Measurements from ENCODE around the gene C22orf42.
A peak's percentile ranks its signal among the peaks of the same experiment; 100 is the strongest.

Gene C22orf42

DNA sequence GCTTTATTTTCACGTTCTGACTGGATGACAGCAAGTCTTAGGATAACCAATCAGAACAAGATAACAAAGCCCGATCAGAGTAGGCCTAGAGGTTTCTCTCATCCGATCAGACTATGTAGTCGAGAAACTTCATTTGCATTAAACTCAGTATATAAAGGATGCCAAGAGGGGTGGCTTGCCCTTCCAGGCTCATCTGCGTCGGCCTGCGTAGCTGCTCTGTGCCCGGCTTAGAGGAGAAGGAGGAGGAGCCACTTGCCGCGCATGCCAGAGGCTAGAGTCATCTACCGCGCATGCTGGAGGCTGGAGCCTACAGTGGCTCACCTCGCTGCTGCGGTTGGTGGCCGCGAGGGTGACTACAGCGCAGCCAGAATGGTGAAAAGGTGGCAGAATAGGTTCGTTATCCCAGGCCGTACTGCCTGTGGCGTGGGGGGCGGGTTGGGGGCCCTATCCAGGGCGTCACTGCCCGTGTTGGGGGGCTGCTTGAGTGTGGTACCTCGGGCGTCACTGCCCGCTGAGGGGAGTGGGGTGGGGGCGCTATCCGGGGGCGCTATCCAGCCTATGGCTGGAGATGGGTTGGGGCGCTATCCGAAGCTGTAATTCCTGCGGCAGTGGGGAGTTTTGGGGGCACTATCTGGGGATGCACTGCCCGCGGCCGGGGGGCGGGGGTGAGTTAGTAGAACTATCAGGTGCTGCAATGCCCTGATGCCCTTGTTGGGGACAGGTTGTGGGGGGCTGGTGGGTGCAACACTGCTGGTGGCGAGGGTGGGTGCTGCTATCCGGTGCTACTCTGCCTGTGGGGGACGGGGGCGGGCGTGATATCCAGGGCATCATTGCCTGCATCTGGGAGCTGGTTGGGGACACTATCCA, 46.0 kb upstream of the C22orf42 start, which contains the start of gene RFPL2:
RFPL2 (minus strand) TSS at position 218 of the 867 bp plus-strand sequence. CDS start 2,622 bp downstream, outside the sequence.
- peaks cover 40% of the 10 kb centered on the region for H3K27me3 ChIP-seq
- no peak within 1 kb of the TSS for H3K27ac ChIP-seq
- no peaks in the 10 kb centered on the region for H3K9me3 ChIP-seq
- no peaks in the 10 kb centered on the region for H3K36me3 ChIP-seq
- peaks cover 32 to 36% of the 10 kb centered on the region in 2 experiments for H3K4me1 ChIP-seq (ENCODE audit: control insufficient read depth in 1 of 2, insufficient read depth in 1 of 2, low read depth in 1 of 2, low read length in 1 of 2)
- no peak within 1 kb of the TSS for H3K4me3 ChIP-seq (ENCODE audit: low read depth in 1 of 2, low read length in 1 of 2)
- TF ChIP-seq, protein P1, sequence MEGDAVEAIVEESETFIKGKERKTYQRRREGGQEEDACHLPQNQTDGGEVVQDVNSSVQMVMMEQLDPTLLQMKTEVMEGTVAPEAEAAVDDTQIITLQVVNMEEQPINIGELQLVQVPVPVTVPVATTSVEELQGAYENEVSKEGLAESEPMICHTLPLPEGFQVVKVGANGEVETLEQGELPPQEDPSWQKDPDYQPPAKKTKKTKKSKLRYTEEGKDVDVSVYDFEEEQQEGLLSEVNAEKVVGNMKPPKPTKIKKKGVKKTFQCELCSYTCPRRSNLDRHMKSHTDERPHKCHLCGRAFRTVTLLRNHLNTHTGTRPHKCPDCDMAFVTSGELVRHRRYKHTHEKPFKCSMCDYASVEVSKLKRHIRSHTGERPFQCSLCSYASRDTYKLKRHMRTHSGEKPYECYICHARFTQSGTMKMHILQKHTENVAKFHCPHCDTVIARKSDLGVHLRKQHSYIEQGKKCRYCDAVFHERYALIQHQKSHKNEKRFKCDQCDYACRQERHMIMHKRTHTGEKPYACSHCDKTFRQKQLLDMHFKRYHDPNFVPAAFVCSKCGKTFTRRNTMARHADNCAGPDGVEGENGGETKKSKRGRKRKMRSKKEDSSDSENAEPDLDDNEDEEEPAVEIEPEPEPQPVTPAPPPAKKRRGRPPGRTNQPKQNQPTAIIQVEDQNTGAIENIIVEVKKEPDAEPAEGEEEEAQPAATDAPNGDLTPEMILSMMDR (IDR thresholded peaks at IDR 0.05) = no peak

DNA sequence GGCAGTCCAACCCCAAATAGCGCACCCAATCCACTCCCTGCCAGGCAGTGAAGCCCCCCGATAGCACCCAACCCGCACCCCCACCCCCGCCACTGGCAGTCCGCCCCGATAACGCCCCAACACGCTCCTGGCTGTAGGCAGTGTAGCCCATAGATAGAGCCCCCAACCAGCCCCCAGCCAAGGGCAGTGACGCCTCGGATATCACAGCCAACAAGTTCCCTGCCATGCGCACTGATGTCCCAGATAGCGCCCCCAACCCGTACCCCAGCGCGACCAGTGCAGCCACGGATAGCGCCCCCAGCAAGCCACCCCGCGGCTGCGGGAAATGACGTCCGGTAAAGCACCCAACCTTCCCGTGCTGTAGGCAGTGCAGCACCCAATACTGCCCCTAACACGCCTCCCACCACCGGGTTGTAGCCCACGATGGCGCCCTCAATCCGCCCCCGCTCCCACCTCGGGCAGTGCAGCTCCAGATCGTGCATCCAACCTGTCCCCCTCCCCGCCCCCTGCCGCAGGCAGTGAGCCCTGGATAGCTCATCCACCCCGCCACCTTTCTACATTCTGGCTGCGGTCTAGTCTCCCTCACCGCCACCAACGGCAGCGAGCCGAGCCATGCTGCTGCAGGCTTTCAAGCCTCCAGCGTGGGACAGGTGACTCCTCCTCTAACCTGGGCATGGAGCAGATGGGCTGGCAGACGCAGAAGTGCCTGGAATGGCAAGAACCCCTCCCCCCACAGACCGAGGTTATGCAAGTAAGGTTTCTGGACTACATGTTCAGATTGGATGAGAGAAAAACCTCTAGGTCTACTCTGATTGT, 45.1 kb upstream of the C22orf42 start:
- Histone ChIP-seq H3K27me3 (peaks cover 40% of the 10 kb centered on the region), H3K27ac (no peak overlapping the region), H3K4me3 (ENCODE audit: low read depth in 1 of 2, low read length in 1 of 2) (no peak overlapping the region), H3K4me1 (ENCODE audit: control insufficient read depth in 1 of 2, insufficient read depth in 1 of 2, low read depth in 1 of 2, low read length in 1 of 2) (peaks cover 34 to 38% of the 10 kb centered on the region in 2 experiments), H3K36me3 (no peaks in the 10 kb centered on the region), H3K9me3 (no peaks in the 10 kb centered on the region)
- TF ChIP-seq, protein P1 (IDR thresholded peaks at IDR 0.05) = no peak

DNA sequence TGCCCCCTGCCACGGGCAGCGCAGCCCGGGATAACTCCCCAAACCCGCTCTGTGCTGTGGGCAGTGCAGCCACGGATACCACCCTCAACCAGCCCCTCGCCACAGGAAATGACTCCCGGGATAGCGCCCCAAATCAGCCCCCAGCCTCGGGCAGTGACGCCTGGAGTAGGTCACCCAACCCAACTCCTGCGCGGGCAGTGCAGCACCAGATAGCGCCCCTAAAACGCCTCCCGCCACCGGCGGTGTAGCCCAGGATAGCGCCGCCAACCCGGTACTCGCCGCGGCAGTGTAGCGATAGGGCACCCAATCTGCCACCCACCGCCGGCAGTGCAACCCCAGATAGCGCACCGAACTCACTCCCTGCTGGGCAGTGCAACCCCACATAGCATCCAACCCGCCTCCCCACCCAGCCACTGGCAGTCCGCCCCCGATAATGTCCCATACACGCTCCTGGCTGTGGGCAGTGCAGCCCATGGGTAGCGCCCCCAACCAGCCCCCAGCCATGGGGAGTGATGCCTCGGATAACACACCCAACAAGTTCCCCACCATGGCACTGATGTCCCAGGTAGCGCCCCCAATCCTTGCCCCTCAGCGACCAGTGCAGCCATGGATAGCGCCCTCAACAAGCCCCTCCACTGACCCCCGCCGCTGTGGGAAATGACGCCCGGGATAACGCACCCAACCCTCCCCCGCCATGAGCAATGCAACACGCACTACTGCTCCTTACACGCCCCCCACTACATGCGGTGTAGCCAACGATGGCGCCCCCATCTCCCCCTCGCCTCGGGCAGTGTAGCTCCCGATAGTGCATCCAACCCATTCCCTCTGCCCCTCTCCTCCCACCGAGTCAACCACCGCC, 44.3 kb upstream of the C22orf42 start:
- Histone ChIP-seq H3K9me3 (no peaks in the 10 kb centered on the region), H3K27ac (no peak overlapping the region), H3K4me3 (ENCODE audit: low read depth in 1 of 2, low read length in 1 of 2) (peak overlapping the region in 1 of 2 experiments; percentile 28), H3K4me1 (ENCODE audit: control insufficient read depth in 1 of 2, insufficient read depth in 1 of 2, low read depth in 1 of 2, low read length in 1 of 2) (peaks cover 34 to 38% of the 10 kb centered on the region in 2 experiments), H3K36me3 (no peaks in the 10 kb centered on the region), H3K27me3 (peaks cover 40% of the 10 kb centered on the region)
- TF ChIP-seq, protein P1 (IDR thresholded peaks at IDR 0.05) = no peak

DNA sequence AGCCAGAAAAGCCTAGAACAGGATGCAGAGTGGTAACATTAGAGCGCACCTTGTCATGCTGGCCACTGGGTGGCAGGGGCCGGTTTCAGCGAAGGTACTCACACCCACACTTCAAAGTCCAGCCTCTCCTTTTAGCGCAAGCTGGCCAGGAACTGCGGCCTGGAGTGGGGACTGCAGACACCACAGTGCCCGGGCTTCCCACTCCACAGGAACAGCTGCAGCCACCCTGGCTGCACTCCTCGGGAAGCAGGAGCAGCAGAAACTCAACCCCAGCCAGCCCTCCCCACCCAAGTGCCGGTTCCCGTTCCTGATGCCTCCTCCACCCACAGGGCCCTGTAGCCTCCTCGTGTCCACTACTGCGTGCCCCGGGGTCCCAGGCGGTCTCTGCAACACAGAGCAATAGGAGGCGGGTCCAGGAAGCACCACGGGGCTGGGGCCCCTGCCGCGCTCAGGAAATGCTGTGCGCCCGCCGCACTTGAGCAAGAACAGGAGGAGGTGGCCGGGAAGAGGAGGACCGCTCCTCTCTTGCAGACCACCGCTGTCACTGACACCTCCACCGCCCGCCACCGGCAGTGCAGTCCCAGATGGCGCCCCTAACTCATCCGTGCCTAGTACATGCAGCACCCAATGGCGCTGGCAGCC, 43.6 kb upstream of the C22orf42 start:
- H3K27me3 ChIP-seq = peaks cover 45% of the 10 kb centered on the region

More for the DNA sequence above, 43.6 kb upstream of the C22orf42 start:
- Histone ChIP-seq H3K36me3 (no peaks in the 10 kb centered on the region), H3K9me3 (no peaks in the 10 kb centered on the region), H3K4me3 (ENCODE audit: low read depth in 1 of 2, low read length in 1 of 2) (peak overlapping the region; percentile 28 to 32), H3K4me1 (ENCODE audit: control insufficient read depth in 1 of 2, insufficient read depth in 1 of 2, low read depth in 1 of 2, low read length in 1 of 2) (peaks cover 34 to 38% of the 10 kb centered on the region in 2 experiments), H3K27ac (no peak overlapping the region)
- TF ChIP-seq, protein P1 (IDR thresholded peaks at IDR 0.05) = no peak

All from neutrophil (primary cell).